Activated CD4-positive, CD25-positive, alpha-beta regulatory T cell treated with anti-CD3 and anti-CD28 coated beads, Interleukin-2, amount 50 U/mL, for 72 hours (primary cell): Measurements from ENCODE around the gene FEZ2.

Experiments
- DNase-seq: peaks from one replicate; pipeline ENCODE4 v3.0.0; 2021

The FEZ2 gene

GRCh38 chr2:36586672-36587071 is 11.3 kb downstream of the FEZ2 start:
- DNase-seq: no peak

GRCh38 chr2:36584148-36584794 is 13.7 kb downstream of the FEZ2 start:
- no peak for DNase-seq

GRCh38 chr2:36582951-36583350 is 15.0 kb downstream of the FEZ2 start:
- no peak for DNase-seq

- DNase-seq: no peak
These were observed 15.4 kb downstream of the FEZ2 start for GRCh38 chr2:36582538-36582937.

GRCh38 chr2:36579297-36579664 is 18.7 kb downstream of the FEZ2 start:
- DNase-seq: no peak

GRCh38 chr2:36578343-36579296 is 19.3 kb downstream of the FEZ2 start:
- DNase-seq: no peak

- DNase-seq: no peak
These were observed 20.1 kb downstream of the FEZ2 start for GRCh38 chr2:36577884-36578283.

- no peak for DNase-seq
These were observed 23.4 kb downstream of the FEZ2 start for GRCh38 chr2:36574560-36574959.

GRCh38 chr2:36573165-36573564 is 24.8 kb downstream of the FEZ2 start:
- DNase-seq: no peak

GRCh38 chr2:36572719-36573059 is 25.3 kb downstream of the FEZ2 start:
- DNase-seq: no peak

- no peak for DNase-seq
These were observed 25.8 kb downstream of the FEZ2 start for GRCh38 chr2:36572054-36572718.

- DNase-seq: no peak
These were observed 27.6 kb downstream of the FEZ2 start for GRCh38 chr2:36570416-36570815.

- DNase-seq: no peak
These were observed 28.6 kb downstream of the FEZ2 start for GRCh38 chr2:36569267-36569856.

GRCh38 chr2:36568516-36569246 is 29.3 kb downstream of the FEZ2 start:
- no peak for DNase-seq

GRCh38 chr2:36567711-36568408 is 30.1 kb downstream of the FEZ2 start:
- DNase-seq: no peak

GRCh38 chr2:36566887-36567286 is 31.1 kb downstream of the FEZ2 start:
- no peak for DNase-seq

GRCh38 chr2:36565712-36566111 is 32.3 kb downstream of the FEZ2 start:
- no peak for DNase-seq

GRCh38 chr2:36564377-36564930 is 33.5 kb downstream of the FEZ2 start:
- DNase-seq: no peak

- DNase-seq: no peak
These were observed 34.9 kb downstream of the FEZ2 start for GRCh38 chr2:36562973-36563532.

GRCh38 chr2:36562240-36562639 is 35.7 kb downstream of the FEZ2 start:
- no peak for DNase-seq

- no peak for DNase-seq
These were observed 36.6 kb downstream of the FEZ2 start for GRCh38 chr2:36561237-36561944.
